Stimulated activated CD4-positive, alpha-beta T cell treated with anti-CD3 and anti-CD28 coated beads, TNF-alpha, amount 100 ng/mL, for 48 hours (primary cell): Measurements from ENCODE around the gene GALNT9.

Experiments used
- DNase-seq, 3 donors: peaks; one replicate each; pipeline ENCODE4 v3.0.0-alpha.2; 2020; ENCODE audit warnings: low read depth in 3 of 3

GALNT9 gene

GRCh38 chr12:132325733-132326130 lies 3.7 kb downstream of the GALNT9 start:
- DNase-seq, result no peak

GRCh38 chr12:132324841-132325732 lies 4.3 kb downstream of the GALNT9 start:
- no peak for DNase-seq

GRCh38 chr12:132324173-132324572 lies 5.2 kb downstream of the GALNT9 start:
- DNase-seq, result no peak

- DNase-seq, result no peak
Observed at GRCh38 chr12:132323171-132324010, 6.0 kb downstream of the GALNT9 start.

GRCh38 chr12:132322206-132323132 lies 6.9 kb downstream of the GALNT9 start:
- DNase-seq, result no peak

- DNase-seq, result no peak
Observed at GRCh38 chr12:132321321-132322118, 7.9 kb downstream of the GALNT9 start.

- no peak for DNase-seq
Observed at GRCh38 chr12:132320767-132321211, 8.6 kb downstream of the GALNT9 start.

- DNase-seq, result no peak
Observed at GRCh38 chr12:132319991-132320570, 9.3 kb downstream of the GALNT9 start.

- DNase-seq, result no peak
Observed at GRCh38 chr12:132319359-132319950, 9.9 kb downstream of the GALNT9 start.

GRCh38 chr12:132318618-132319033 lies 10.8 kb downstream of the GALNT9 start:
- no peak for DNase-seq

GRCh38 chr12:132318135-132318534 lies 11.3 kb downstream of the GALNT9 start:
- DNase-seq, result no peak

- DNase-seq, result no peak
Observed at GRCh38 chr12:132317233-132317938, 12.0 kb downstream of the GALNT9 start.

GRCh38 chr12:132316497-132317232 lies 12.7 kb downstream of the GALNT9 start:
- DNase-seq, result no peak

- no peak for DNase-seq
Observed at GRCh38 chr12:132315951-132316350, 13.4 kb downstream of the GALNT9 start.

- DNase-seq, result no peak
Observed at GRCh38 chr12:132315507-132315906, 13.9 kb downstream of the GALNT9 start.

GRCh38 chr12:132314516-132315233 lies 14.7 kb downstream of the GALNT9 start:
- no peak for DNase-seq

GRCh38 chr12:132314035-132314434 lies 15.4 kb downstream of the GALNT9 start:
- DNase-seq, result no peak

GRCh38 chr12:132313182-132313581 lies 16.2 kb downstream of the GALNT9 start:
- DNase-seq, result no peak
